Mesodermal cell (in vitro differentiated cells): ENCODE results near the gene CPO.

ENCODE experiments used
- H3K27ac ChIP-seq: 2 replicates; pipeline ENCODE4 v1.7.0; 2013; ENCODE audit warnings: mild to moderate bottlenecking, low read depth, low read length, moderate library complexity; ENCODE audit not compliant: severe bottlenecking
- H3K36me3 ChIP-seq: 2 replicates; pipeline ENCODE4 v1.7.1; 2013; ENCODE audit warnings: mild to moderate bottlenecking, low read length, moderate library complexity; ENCODE audit not compliant: control insufficient read depth, insufficient read depth
- H3K4me1 ChIP-seq: one replicate; pipeline ENCODE4 v1.7.1; 2013; ENCODE audit warnings: mild to moderate bottlenecking, low read length; ENCODE audit not compliant: insufficient read depth, control insufficient read depth, poor library complexity, severe bottlenecking
- H3K4me3 ChIP-seq: 2 replicates; pipeline ENCODE4 v1.7.0; 2013; ENCODE audit warnings: low read length, control low read depth, mild to moderate bottlenecking; ENCODE audit not compliant: insufficient read depth, poor library complexity, severe bottlenecking; ENCODE audit errors: extremely low read depth
- H3K9me3 ChIP-seq: 2 replicates; pipeline ENCODE4 v1.7.1; 2013; ENCODE audit warnings: mild to moderate bottlenecking, low read length, moderate library complexity; ENCODE audit not compliant: control insufficient read depth
- WGBS, 2 experiments: methylation state at CpG; one replicate each; pipeline ENCODE4 v1.1.5; 2013; ENCODE audit warnings: missing lambda C conversion rate in 2 of 2; ENCODE audit not compliant: insufficient coverage in 2 of 2; 5-methylcytosine and 5-hydroxymethylcytosine counted together

CPO gene

DNA sequence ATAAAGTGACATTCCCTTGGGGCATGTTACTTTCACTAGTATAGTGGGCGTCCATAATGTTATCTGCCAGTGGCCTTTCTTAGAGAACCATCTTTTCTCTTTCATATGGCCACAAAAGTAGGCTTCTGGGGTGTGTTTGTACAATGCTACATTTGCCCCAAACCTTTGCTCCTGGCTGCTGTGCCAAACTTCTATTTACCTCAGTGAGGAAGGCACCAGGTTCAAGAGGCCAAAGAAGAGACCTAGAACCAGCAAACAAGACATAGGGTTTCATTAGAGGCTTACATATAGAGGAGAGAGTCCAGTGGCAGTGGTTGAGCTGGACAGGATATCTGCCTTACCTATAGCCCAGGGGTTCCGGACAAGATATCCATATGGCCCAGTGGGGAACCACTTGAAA lies 48.5 kb downstream of the CPO start:
- no peak overlapping the region for H3K27ac ChIP-seq
- WGBS, 2 experiments: 100% methylated on average over 1 to 2 of the region's 2 CpGs

DNA sequence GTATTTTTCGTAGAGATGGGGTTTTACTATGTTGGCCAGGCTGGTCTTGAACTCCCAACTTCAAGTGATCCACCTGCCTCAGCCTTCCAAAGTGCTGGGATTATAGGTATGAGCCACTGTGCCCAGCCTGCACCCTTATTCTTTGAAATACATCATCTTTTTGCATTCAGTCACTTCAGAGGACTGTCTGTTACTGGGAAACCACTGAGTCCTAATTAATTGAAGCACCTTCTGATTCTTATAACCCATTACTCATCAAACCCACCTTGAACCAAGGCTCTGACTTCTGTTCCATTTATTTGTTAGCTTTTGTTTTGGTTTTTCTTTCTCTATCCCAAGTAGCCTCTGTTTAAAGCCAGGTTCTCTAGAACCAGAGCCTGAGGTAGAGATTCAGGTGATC lies 49.6 kb downstream of the CPO start:
- no peaks in the 10 kb centered on the region for H3K9me3 ChIP-seq
- no peaks in the 10 kb centered on the region for H3K36me3 ChIP-seq
- H3K4me3 ChIP-seq: no peak overlapping the region
- no peak overlapping the region for H3K27ac ChIP-seq
- peaks cover 2% of the 10 kb centered on the region for H3K4me1 ChIP-seq
- 60% methylated on average over 1 of the region's 1 CpG; no CpG with 5 or more reads in 1 of the 2 experiments for WGBS, 2 experiments

More for the DNA sequence above, 48.5 kb downstream of the CPO start:
- Histone ChIP-seq H3K4me1 (peaks cover 11% of the 10 kb centered on the region), H3K9me3 (no peaks in the 10 kb centered on the region), H3K4me3 (no peak overlapping the region), H3K36me3 (no peaks in the 10 kb centered on the region)

DNA sequence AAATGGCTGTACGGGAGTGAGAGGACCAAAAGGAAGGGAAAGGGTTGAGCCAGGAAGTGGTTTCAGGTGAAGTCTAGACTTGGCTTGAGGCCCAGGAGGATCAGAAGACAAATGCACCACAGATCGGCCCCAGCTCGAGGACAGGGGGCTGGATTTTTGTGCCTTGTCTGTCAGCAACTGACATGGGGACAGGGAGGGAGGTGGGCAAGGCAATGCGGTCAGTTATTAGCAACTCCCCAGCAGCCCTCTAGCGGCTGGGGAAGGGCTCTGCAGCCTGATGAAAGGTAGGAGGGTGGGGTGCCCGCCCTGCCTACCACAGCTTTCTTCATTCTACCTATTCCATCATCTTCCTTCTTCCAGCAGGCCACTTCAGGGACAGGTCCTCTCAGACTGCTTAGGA lies 50.0 kb downstream of the CPO start:
- 57 to 71% methylated on average over 3 to 4 of the region's 6 CpGs for WGBS, 2 experiments
- H3K4me3 ChIP-seq: no peak overlapping the region

DNA sequence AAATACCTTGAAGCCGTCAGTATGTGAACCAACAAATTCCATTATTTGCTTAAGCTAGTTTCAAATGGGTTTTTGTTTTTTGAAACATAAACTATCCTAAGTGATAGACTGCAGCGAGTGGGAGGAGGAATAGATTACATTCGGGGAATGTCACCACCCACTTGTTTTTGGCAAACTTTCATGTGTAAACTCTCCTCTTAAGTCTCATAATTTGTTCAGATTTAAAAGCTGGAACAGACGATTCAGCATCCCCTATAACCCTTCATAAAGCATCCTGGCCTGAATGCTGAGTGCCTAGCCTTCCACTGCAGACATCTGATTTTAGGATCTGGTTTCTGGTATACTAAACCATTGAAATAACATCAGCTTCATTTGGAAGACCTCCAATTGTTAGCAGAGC lies 51.0 kb downstream of the CPO start:
- WGBS, 2 experiments: 100% methylated on average over 1 to 2 of the region's 4 CpGs
- Histone ChIP-seq H3K27ac (no peak overlapping the region), H3K4me1 (no peaks in the 10 kb centered on the region), H3K9me3 (no peaks in the 10 kb centered on the region), H3K36me3 (no peaks in the 10 kb centered on the region), H3K4me3 (no peak overlapping the region)

More for the DNA sequence above, 50.0 kb downstream of the CPO start:
- Histone ChIP-seq H3K27ac (no peak overlapping the region), H3K9me3 (no peaks in the 10 kb centered on the region), H3K36me3 (no peaks in the 10 kb centered on the region), H3K4me1 (no peaks in the 10 kb centered on the region)

DNA sequence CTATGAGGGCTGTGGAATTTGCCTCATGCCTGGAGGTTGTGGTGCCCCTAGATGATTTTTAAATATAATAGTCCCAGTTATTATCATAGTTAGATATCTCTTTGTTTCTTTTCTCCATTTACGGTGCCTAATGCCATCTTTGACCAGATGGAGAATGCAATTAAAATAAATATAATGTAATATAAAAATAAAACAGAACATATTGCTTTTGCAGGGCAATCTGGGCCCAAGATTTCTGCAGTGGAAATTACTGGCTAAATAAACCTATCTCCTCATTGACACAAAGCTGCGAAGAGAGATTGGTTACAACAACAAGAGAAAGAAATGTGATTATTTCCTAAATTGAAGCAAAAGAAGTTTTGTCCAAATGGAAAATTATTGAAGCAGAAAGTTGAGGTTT lies 51.8 kb downstream of the CPO start:
- Histone ChIP-seq H3K4me1 (no peaks in the 10 kb centered on the region), H3K9me3 (no peaks in the 10 kb centered on the region), H3K4me3 (no peak overlapping the region), H3K36me3 (no peaks in the 10 kb centered on the region), H3K27ac (no peak overlapping the region)
- WGBS, 2 experiments: no CpG with 5 or more reads among the region's 2 CpGs

DNA sequence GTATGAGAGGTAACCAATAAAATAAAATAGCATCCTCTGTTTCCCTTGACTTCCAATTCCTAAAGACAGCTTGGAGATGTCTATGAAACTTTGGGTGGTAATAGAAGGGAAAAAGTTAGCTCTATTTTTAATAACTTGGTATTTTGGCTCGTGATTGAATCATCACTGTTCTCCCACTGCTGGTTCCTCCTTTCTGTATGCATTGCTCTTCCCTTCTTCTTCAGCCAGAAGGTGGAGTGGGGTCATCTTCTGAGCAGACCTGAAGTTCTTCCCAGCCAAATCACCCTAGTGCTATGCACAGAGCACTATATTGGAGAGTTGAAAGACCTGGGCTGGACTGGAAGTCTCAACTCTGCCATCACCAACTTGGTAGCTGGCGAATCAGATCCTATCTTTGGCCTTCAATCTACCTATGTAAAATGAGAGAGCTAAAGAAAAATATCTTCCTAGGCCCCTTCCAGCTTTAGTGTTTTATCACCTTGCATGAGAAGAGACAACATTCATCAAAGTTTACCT lies 54.1 kb downstream of the CPO start:
- H3K36me3 ChIP-seq: no peaks in the 10 kb centered on the region
- H3K4me3 ChIP-seq: no peak overlapping the region
- H3K9me3 ChIP-seq: no peaks in the 10 kb centered on the region
- H3K4me1 ChIP-seq: no peaks in the 10 kb centered on the region
- H3K27ac ChIP-seq: no peak overlapping the region
- WGBS, 2 experiments: 80 to 100% methylated on average over 1 of the region's 2 CpGs

DNA sequence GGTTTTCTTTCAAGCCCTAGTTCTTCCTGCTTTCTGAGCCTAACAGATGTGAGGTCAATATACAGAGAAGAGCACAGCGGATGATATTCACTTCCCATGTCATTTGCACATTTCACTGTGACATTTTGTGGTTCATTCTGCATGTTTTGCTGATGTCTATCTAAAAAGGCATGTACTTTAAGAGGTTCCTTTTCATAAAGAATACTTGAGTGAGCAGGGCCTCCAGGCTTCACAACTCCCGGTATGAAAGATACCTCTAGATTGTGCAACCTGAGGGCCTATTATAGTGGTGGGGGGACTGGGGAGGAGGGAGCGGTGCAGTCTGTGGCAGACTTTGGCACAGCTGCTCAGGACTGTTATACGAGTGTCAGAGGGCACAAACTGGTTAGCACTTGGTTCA lies 54.6 kb downstream of the CPO start:
- Histone ChIP-seq H3K9me3 (no peaks in the 10 kb centered on the region), H3K27ac (no peak overlapping the region), H3K36me3 (no peaks in the 10 kb centered on the region), H3K4me3 (no peak overlapping the region), H3K4me1 (no peaks in the 10 kb centered on the region)
- WGBS, 2 experiments: 84 to 96% methylated on average over 3 of the region's 4 CpGs

DNA sequence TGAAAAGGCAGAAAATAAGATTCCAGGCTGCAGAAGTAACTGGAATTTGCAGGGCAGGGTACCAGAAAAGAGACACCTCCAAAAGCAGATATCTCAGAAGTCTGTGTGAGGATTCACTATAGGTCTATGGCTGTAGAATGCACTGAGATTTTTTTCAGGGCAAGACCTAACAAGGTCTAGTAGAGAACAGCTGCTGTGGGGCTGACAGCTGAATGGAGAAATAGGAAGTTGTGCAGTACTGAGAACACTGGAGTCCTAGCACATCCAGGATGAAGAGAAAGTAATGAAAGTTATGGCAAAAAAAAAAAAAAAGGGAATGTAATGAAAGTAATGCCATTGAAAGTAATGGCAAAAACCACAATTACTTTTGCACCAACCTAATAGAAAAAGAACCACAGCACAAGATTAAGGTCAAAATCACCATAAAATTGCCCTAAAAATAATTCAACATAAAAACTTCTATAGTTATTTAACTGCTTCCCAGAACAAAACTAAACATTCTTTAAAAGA lies 57.3 kb downstream of the CPO start:
- Histone ChIP-seq H3K4me3 (no peak overlapping the region), H3K4me1 (no peaks in the 10 kb centered on the region), H3K27ac (no peak overlapping the region), H3K9me3 (no peaks in the 10 kb centered on the region), H3K36me3 (no peaks in the 10 kb centered on the region)

DNA sequence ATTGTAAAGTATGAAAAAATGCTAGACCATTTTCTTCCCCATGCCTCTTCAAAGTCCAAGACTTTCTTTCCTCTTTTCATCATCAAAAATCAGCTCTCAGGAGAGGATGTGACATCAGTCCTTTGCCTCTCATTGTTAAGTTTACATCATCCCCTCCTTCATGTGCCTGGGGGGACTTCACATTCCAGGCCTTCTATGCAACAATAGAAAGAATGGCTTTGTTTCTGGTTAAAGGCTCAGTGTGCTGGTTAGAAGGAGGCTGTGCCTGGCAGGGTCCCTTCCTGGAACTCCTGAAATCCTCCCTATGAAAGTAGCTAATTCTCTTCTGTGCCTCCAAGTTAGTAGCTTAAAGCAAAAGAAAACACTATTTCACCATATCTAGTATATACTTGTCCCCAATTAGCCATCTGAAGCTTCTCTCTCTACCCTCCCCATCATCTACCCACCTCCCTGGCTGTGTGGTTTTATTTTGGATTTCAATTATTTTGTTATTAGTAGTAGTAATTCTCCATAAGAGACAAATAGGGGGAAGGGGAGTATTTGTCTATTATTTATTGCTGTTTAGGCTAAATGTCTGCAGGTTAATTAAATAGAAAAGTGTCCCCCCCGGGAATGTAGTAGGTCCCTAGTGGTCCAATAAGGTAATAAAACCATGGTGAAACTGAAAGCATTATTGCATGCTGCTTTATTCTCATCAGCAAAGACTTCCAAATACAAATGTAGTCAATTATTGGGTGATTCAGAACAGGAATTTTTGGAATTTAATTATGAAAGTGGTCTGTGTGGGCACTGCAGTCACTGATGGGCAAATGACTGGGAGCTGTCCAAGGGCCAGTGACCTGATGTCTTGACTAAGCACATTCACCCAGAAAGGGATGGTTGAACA lies 69.0 kb downstream of the CPO start:
- WGBS, 2 experiments: 80 to 83% methylated on average over 1 of the region's 1 CpG
- peak overlapping the region; percentile 93 for H3K27ac ChIP-seq

DNA sequence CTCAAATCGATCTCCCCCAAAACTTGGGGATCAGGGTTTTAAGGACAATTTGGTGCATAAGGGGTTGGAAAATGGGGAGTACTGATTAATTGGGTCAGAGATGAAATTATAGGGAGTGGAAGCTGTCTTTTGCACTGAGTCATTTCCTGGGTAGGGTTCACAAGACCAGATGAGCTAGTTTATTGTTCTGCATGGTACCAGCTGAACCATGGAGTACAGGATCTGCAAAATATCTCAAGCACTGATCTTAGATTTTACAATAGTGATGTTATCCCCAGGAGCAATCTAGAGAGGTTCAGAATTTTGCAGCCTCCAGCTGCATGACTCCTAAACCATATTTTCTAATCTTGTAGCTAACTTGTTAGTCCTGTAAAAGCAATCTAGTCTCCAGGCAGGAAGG lies 73.1 kb downstream of the CPO start:
- Histone ChIP-seq H3K4me3 (no peak overlapping the region), H3K27ac (no peak overlapping the region), H3K9me3 (no peaks in the 10 kb centered on the region), H3K36me3 (no peaks in the 10 kb centered on the region), H3K4me1 (peaks cover 17% of the 10 kb centered on the region)
- WGBS, 2 experiments: 80% methylated on average over 1 of the region's 1 CpG; no CpG with 5 or more reads in 1 of the 2 experiments

More for the DNA sequence above, 69.0 kb downstream of the CPO start:
- Histone ChIP-seq H3K36me3 (no peaks in the 10 kb centered on the region), H3K4me3 (no peak overlapping the region), H3K9me3 (no peaks in the 10 kb centered on the region), H3K4me1 (peaks cover 12% of the 10 kb centered on the region)

DNA sequence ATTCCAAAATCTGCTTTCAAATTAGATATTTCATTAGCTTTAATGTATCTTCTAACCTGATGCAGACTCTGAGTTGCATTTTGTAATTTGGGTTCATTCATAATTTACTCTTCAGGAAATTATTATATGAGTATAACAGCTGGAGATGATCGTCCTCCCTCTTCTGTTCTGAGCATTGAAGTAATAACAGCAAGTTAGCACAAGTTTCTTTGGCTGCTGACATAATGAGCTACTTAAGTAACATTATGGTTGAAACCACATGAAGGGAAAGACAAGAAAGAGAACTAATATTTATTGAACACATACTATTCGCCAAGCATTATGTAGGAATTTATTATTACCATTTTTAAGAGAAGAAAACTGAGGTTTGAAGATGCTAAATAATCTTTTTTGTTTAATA lies 75.1 kb downstream of the CPO start:
- Histone ChIP-seq H3K4me1 (peaks cover 5% of the 10 kb centered on the region), H3K36me3 (no peaks in the 10 kb centered on the region), H3K4me3 (no peak overlapping the region), H3K27ac (no peak overlapping the region), H3K9me3 (no peaks in the 10 kb centered on the region)
- no CpG with 5 or more reads among the region's 2 CpGs for WGBS, 2 experiments
